Lung (tissue), 12 donors: ENCODE measurements around the gene DVL3. TPM values are rescaled to one million over a fixed set of nuclear protein-coding genes. Genes with fewer than 3 reads are reported as not detected.
A peak's percentile ranks its signal among the peaks of the same experiment; 100 is the strongest.

ENCODE experiments used
- ATAC-seq: fragments of 200-7000 bp; cut with Tn5 transposase; one replicate; pipeline ENCODE4 v1.9.1; 2020; ENCODE audit warnings: moderate number of reproducible peaks; ENCODE audit not compliant: insufficient read depth, low FRiP score
- DNase-seq, 3 donors: peaks; one replicate each; pipeline ENCODE4 v3.0.0-alpha.2; 2013 to 2017
- H3K27ac ChIP-seq, 2 donors: one replicate each; pipeline ENCODE4 v1.5.1; 2013; ENCODE audit warnings: mild to moderate bottlenecking in 2 of 2, moderate library complexity in 2 of 2, control low read depth in 1 of 2, inconsistent platforms in 1 of 2, low read depth in 1 of 2, low read length in 1 of 2
- H3K27me3 ChIP-seq, 3 donors: one replicate each; pipeline ENCODE4 v1.5.1; 2013; ENCODE audit warnings: low read length in 2 of 3; ENCODE audit not compliant: control insufficient read depth in 3 of 3, insufficient read depth in 3 of 3
- H3K36me3 ChIP-seq, 4 donors: one replicate each; pipeline ENCODE4 v1.5.1; 2013; ENCODE audit warnings: low read length in 4 of 4, mild to moderate bottlenecking in 1 of 4, moderate library complexity in 1 of 4; ENCODE audit not compliant: control insufficient read depth in 4 of 4, insufficient read depth in 4 of 4
- H3K4me1 ChIP-seq, 5 donors: one replicate each; pipeline ENCODE4 v1.5.1; 2013; ENCODE audit warnings: low read length in 5 of 5, mild to moderate bottlenecking in 2 of 5, moderate library complexity in 1 of 5; ENCODE audit not compliant: control insufficient read depth in 5 of 5, insufficient read depth in 5 of 5
- H3K4me3 ChIP-seq: one replicate; pipeline ENCODE4 v1.5.1; 2013; ENCODE audit warnings: mild to moderate bottlenecking, control low read depth, moderate library complexity
- H3K9ac ChIP-seq, 2 donors: one replicate each; pipeline ENCODE4 v1.5.1; 2013; ENCODE audit warnings: low read length in 2 of 2, control low read depth in 1 of 2; ENCODE audit not compliant: insufficient read depth in 1 of 2
- H3K9me3 ChIP-seq, 4 donors: one replicate each; pipeline ENCODE4 v1.5.1; 2013; ENCODE audit warnings: low read length in 3 of 4, mild to moderate bottlenecking in 1 of 4, moderate library complexity in 1 of 4; ENCODE audit not compliant: control insufficient read depth in 4 of 4, insufficient read depth in 3 of 4
- CTCF ChIP-seq: IDR thresholded peaks from 2 replicates; pipeline ENCODE4 v1.5.1; 2012; ENCODE audit warnings: mild to moderate bottlenecking; ENCODE audit errors: control extremely low read depth, extremely low read depth
- WGBS, 2 donors: extraction: QIAGEN DNeasy Blood & Tissue Kit; methylation state at CpG; one replicate each; pipeline ENCODE4 v1.1.7; 2013; 5-methylcytosine and 5-hydroxymethylcytosine counted together
- polyA plus RNA-seq, 2 donors: library from polyadenylated mRNA; stranded (reverse); fragments of 200-250 nt; gene quantifications; one replicate each; pipeline ENCODE4 v1.2.1, GENCODE V29; 2013
- total RNA-seq, 2 donors: library from RNA; depleted of rRNA in 1 of 2; stranded (reverse); fragments of >200 nt in 1 of 2; gene quantifications; one replicate each; pipeline ENCODE4 v1.2.1, GENCODE V29; 2014 to 2021
- donor health status: control.
- donor health status: control.
- donor health status: Bipolar disorder and iron deficiency.
- donor health status: healthy.
- donor health status: DM: yes; HTN: yes; CAD: no.

Gene DVL3
- total and polyA plus RNA-seq, 4 donors = 37.8 to 73.5 (median 45.8) TPM

- no peak overlapping the region for H3K4me3 ChIP-seq
- no peaks in the 10 kb centered on the region for H3K9me3 ChIP-seq
- 94 to 95% methylated on average over 2 of the region's 2 CpGs for WGBS, 2 donors
- no peaks in the 10 kb centered on the region for H3K27me3 ChIP-seq
- no peak overlapping the region for H3K27ac ChIP-seq
- peaks cover 0 to 30% (median 14%) of the 10 kb centered on the region in 5 donors for H3K4me1 ChIP-seq
- ATAC-seq = no peak
- no peak for TF ChIP-seq CTCF
- H3K36me3 ChIP-seq = peaks cover 18 to 44% (median 37%) of the 10 kb centered on the region in 4 donors
- no peak overlapping the region for H3K9ac ChIP-seq
- DNase-seq = no peak
Observed at GRCh38 chr3:184173374-184173722, 18.2 kb downstream of the DVL3 start.

- DNase-seq = no peak
- Histone ChIP-seq H3K4me1 (peaks cover 0 to 30% (median 14%) of the 10 kb centered on the region in 5 donors), H3K9ac (no peak overlapping the region), H3K27ac (peak overlapping the region in 1 of 2 donors; percentile 61), H3K36me3 (peaks cover 18 to 46% (median 41%) of the 10 kb centered on the region in 4 donors), H3K9me3 (no peaks in the 10 kb centered on the region), H3K27me3 (no peaks in the 10 kb centered on the region), H3K4me3 (no peak overlapping the region)
- ATAC-seq = no peak
- WGBS, 2 donors = 20 to 22% methylated on average over 4 of the region's 4 CpGs
- TF ChIP-seq CTCF = no peak
Observed at GRCh38 chr3:184174284-184174645, 19.1 kb downstream of the DVL3 start.

- 0 to 1% methylated on average over 59 to 73 of the region's 73 CpGs for WGBS, 2 donors
- no peaks in the 10 kb centered on the region for H3K27me3 ChIP-seq
- H3K4me1 ChIP-seq = peaks cover 0 to 30% (median 14%) of the 10 kb centered on the region in 5 donors
- H3K9ac ChIP-seq = peak within 1 kb of the TSS; percentile 75 to 82
- peak within 1 kb of the TSS; percentile 94 to 95 for H3K27ac ChIP-seq
- TF ChIP-seq CTCF = no peak
- ATAC-seq = peak; percentile 93
- DNase-seq = peak; percentile 99 to 100 (median 99)
- H3K4me3 ChIP-seq = peak within 1 kb of the TSS; percentile 98
- H3K36me3 ChIP-seq = peaks cover 16 to 48% (median 45%) of the 10 kb centered on the region in 4 donors
- no peaks in the 10 kb centered on the region for H3K9me3 ChIP-seq
Observed at GRCh38 chr3:184174646-184175492, 19.7 kb downstream of the DVL3 start, which contains the start of gene AP2M1. TSS of gene AP2M1 (plus strand) at chr3:184174855. CDS start at chr3:184176994, 2,139 bp downstream.
